Natural killer cell (primary cell): Measurements from ENCODE around the gene RARS2. TPM values are rescaled to one million over a fixed set of nuclear protein-coding genes. Genes with fewer than 3 reads are reported as not detected.

Experiments used
- ATAC-seq, 3 donors: fragments of 150-1000 bp in 2 of 3; fragments of 200-7000 bp in 1 of 3; cut with Tn5 transposase; 1 replicate in 1 of 3; 2 replicates in 2 of 3; pipeline ENCODE4 v1.10.0; 2021; ENCODE audit warnings: mild to moderate bottlenecking in 2 of 3, moderate library complexity in 2 of 3
- DNase-seq, 2 donors: peaks; one replicate each; pipeline versions ENCODE4 v3.0.0 to v3.0.0-alpha.2; 2013 to 2021; ENCODE audit warnings: mixed read lengths in 1 of 2
- H3K27ac ChIP-seq: one replicate; pipeline ENCODE4 v1.5.1; 2013; ENCODE audit warnings: mild to moderate bottlenecking, low read length
- H3K27me3 ChIP-seq: one replicate; pipeline ENCODE4 v1.6.1; 2013; ENCODE audit warnings: low read length; ENCODE audit not compliant: control insufficient read depth, insufficient read depth
- H3K36me3 ChIP-seq: one replicate; pipeline ENCODE4 v1.6.1; 2013; ENCODE audit warnings: low read length; ENCODE audit not compliant: control insufficient read depth, insufficient read depth
- H3K4me1 ChIP-seq: one replicate; pipeline ENCODE4 v1.6.1; 2013; ENCODE audit warnings: low read length; ENCODE audit not compliant: control insufficient read depth, insufficient read depth
- H3K4me3 ChIP-seq: one replicate; pipeline ENCODE4 v1.5.1; 2013; ENCODE audit warnings: low read length
- H3K9me3 ChIP-seq: one replicate; pipeline ENCODE4 v1.6.1; 2013; ENCODE audit warnings: low read length; ENCODE audit not compliant: control insufficient read depth, insufficient read depth
- H3K27ac Mint-ChIP-seq, 2 donors: one replicate each; pipeline ENCODE4 v1.8.0; 2022; ENCODE audit warnings: mild to moderate bottlenecking in 2 of 2, mixed read lengths in 2 of 2, moderate library complexity in 1 of 2
- H3K27me3 Mint-ChIP-seq, 2 donors: one replicate each; pipeline ENCODE4 v1.8.0; 2022; ENCODE audit warnings: low read depth in 2 of 2, mixed read lengths in 2 of 2
- H3K36me3 Mint-ChIP-seq: one replicate; pipeline ENCODE4 v1.8.0; 2022; ENCODE audit warnings: mixed read lengths
- H3K4me1 Mint-ChIP-seq, 2 donors: one replicate each; pipeline ENCODE4 v1.8.0; 2022; ENCODE audit warnings: mixed read lengths in 2 of 2
- H3K4me3 Mint-ChIP-seq: one replicate; pipeline ENCODE4 v1.8.0; 2022; ENCODE audit warnings: mild to moderate bottlenecking, moderate library complexity, mixed read lengths
- H3K9me3 Mint-ChIP-seq, 2 donors: one replicate each; pipeline ENCODE4 v1.8.0; 2022; ENCODE audit warnings: mixed read lengths in 2 of 2
- WGBS: methylation state at CpG from one replicate; pipeline ENCODE4 v1.1.7; 2013; ENCODE audit warnings: missing lambda C conversion rate; ENCODE audit not compliant: insufficient coverage; 5-methylcytosine and 5-hydroxymethylcytosine counted together
- intact Hi-C: fragments of 100-400 bp; cut with micrococcal nuclease; formaldehyde crosslinking; loops from one replicate; pipeline ENCODE4 v1.14.2; 2022
- total RNA-seq, 4 donors: library from RNA; stranded (reverse); fragments of 120-200 nt in 1 of 4; gene quantifications; one replicate each; pipeline versions ENCODE4 v1.2.3 to v1.2.4, GENCODE V29; 2013 to 2022
- TF ChIP-seq, protein P1 (sequence below): fragments of 200-600 bp; IDR thresholded peaks from one replicate; pipeline ENCODE4 v1.8.0; 2022; ENCODE audit warnings: antibody characterized with exemption

Gene RARS2
- total RNA-seq, 3 donors from 2014 or later (not counting 1 experiment from before 2014, with no cell fraction given), result 21.8 to 26.5 (median 24.2) TPM

DNA sequence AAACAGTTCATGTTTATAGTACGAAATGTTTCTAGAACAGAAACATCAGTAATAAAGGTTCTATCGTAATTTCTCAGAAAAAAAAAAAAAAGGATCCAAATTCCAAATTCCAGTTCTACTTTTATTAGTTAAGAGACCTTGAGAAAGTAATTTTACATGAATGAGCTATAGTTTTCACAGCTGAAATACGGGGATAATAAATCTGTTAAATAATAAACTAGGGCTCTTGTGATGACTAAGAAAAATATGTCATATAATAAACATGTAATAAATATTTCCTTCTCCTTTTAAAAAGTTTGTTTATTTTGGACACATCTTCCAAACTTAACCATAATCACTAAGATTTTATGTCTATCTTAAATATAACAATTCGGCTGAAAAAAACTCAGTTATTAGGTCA lies 17.8 kb downstream of the RARS2 start:
- Histone ChIP-seq H3K4me1 (no peaks in the 10 kb centered on the region), H3K27me3 (no peaks in the 10 kb centered on the region), H3K36me3 (peaks cover 9% of the 10 kb centered on the region), H3K27ac (no peak overlapping the region), H3K9me3 (no peaks in the 10 kb centered on the region), H3K4me3 (no peak overlapping the region)
- Mint-ChIP-seq H3K27me3 (no peaks in the 10 kb centered on the region), H3K4me3 (no peak overlapping the region), H3K36me3 (no peaks in the 10 kb centered on the region), H3K4me1 (peaks cover 40 to 41% of the 10 kb centered on the region in 2 donors), H3K27ac (no peak overlapping the region), H3K9me3 (no peaks in the 10 kb centered on the region)
- ATAC-seq, result no peak
- TF ChIP-seq, protein P1, sequence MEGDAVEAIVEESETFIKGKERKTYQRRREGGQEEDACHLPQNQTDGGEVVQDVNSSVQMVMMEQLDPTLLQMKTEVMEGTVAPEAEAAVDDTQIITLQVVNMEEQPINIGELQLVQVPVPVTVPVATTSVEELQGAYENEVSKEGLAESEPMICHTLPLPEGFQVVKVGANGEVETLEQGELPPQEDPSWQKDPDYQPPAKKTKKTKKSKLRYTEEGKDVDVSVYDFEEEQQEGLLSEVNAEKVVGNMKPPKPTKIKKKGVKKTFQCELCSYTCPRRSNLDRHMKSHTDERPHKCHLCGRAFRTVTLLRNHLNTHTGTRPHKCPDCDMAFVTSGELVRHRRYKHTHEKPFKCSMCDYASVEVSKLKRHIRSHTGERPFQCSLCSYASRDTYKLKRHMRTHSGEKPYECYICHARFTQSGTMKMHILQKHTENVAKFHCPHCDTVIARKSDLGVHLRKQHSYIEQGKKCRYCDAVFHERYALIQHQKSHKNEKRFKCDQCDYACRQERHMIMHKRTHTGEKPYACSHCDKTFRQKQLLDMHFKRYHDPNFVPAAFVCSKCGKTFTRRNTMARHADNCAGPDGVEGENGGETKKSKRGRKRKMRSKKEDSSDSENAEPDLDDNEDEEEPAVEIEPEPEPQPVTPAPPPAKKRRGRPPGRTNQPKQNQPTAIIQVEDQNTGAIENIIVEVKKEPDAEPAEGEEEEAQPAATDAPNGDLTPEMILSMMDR, result no peak
- no peak for DNase-seq
- 100% methylated on average over 1 of the region's 4 CpGs for WGBS
- intact Hi-C loops, result no loop called here

GRCh38 chr6:87561017-87561416 lies 28.8 kb downstream of the RARS2 start:
- TF ChIP-seq, protein P1, result no peak
- Mint-ChIP-seq H3K4me3 (no peak overlapping the region), H3K27me3 (no peaks in the 10 kb centered on the region), H3K9me3 (no peaks in the 10 kb centered on the region), H3K27ac (no peak overlapping the region), H3K4me1 (peaks cover 5 to 6% of the 10 kb centered on the region in 2 donors), H3K36me3 (peaks cover 8% of the 10 kb centered on the region)
- H3K27ac ChIP-seq, result no peak overlapping the region
- intact Hi-C loops, result no loop called here
- H3K4me1 ChIP-seq, result no peaks in the 10 kb centered on the region
- H3K9me3 ChIP-seq, result no peaks in the 10 kb centered on the region
- no peak for DNase-seq
- no peak for ATAC-seq
- WGBS, result 100% methylated on average over 1 of the region's 1 CpG
- no peaks in the 10 kb centered on the region for H3K27me3 ChIP-seq
- no peak overlapping the region for H3K4me3 ChIP-seq
- peaks cover 48% of the 10 kb centered on the region for H3K36me3 ChIP-seq

GRCh38 chr6:87558446-87558845 lies 31.3 kb downstream of the RARS2 start:
- H3K4me1 Mint-ChIP-seq, result peaks cover 0 to 11% of the 10 kb centered on the region in 2 donors

GRCh38 chr6:87555506-87555905 lies 34.3 kb downstream of the RARS2 start:
- Mint-ChIP-seq H3K27me3 (no peaks in the 10 kb centered on the region), H3K27ac (peak overlapping the region in 1 of 2 donors; percentile 27), H3K36me3 (peaks cover 26% of the 10 kb centered on the region), H3K4me1 (peaks cover 11 to 13% of the 10 kb centered on the region in 2 donors), H3K4me3 (no peak overlapping the region), H3K9me3 (no peaks in the 10 kb centered on the region)
- no peaks in the 10 kb centered on the region for H3K4me1 ChIP-seq
- no peak overlapping the region for H3K27ac ChIP-seq
- intact Hi-C loops, result no loop called here
- H3K27me3 ChIP-seq, result no peaks in the 10 kb centered on the region
- H3K9me3 ChIP-seq, result no peaks in the 10 kb centered on the region
- ATAC-seq, result no peak
- no peak overlapping the region for H3K4me3 ChIP-seq
- DNase-seq, result no peak
- peaks cover 45% of the 10 kb centered on the region for H3K36me3 ChIP-seq
- TF ChIP-seq, protein P1, result no peak

More at GRCh38 chr6:87558446-87558845, 31.3 kb downstream of the RARS2 start:
- Mint-ChIP-seq H3K27ac (no peak overlapping the region), H3K9me3 (no peaks in the 10 kb centered on the region), H3K36me3 (peaks cover 8% of the 10 kb centered on the region), H3K27me3 (no peaks in the 10 kb centered on the region), H3K4me3 (no peak overlapping the region)
- Histone ChIP-seq H3K36me3 (peaks cover 56% of the 10 kb centered on the region), H3K27ac (no peak overlapping the region), H3K4me1 (no peaks in the 10 kb centered on the region), H3K9me3 (no peaks in the 10 kb centered on the region), H3K4me3 (no peak overlapping the region), H3K27me3 (no peaks in the 10 kb centered on the region)
- TF ChIP-seq, protein P1, result no peak
- ATAC-seq, result no peak
- no peak for DNase-seq
- intact Hi-C loops, result no loop called here
